ENCODE data around the gene PKD1L1. TPM values are rescaled to one million over a fixed set of nuclear protein-coding genes. Genes with fewer than 3 reads are reported as not detected.

Gene PKD1L1
- polyA plus RNA-seq, 1 of the 3 experiments (the other 2 are of a cell fraction) = 0.10 TPM

GRCh38 chr7:47908720-47909119, 39.5 kb downstream of the PKD1L1 start:
- no peak overlapping the region for H3K4me2 ChIP-seq
- WGBS (ENCODE audit: low lambda C conversion rate) = 26% methylated on average over 1 of the region's 1 CpG
- H4K20me1 ChIP-seq (ENCODE audit: insufficient read depth) = no peaks in the 10 kb centered on the region
- H3K27ac ChIP-seq (ENCODE audit: low read depth in 2 of 2, low read length in 1 of 2) = no peak overlapping the region
- no peaks in the 10 kb centered on the region for H3K36me3 ChIP-seq (replicated peaks in 1 of 2; ENCODE audit: control insufficient read depth in 1 of 2, insufficient read depth in 2 of 2, low read length in 1 of 2)
- no peaks in the 10 kb centered on the region for H3K9me2 ChIP-seq
- H3K27me3 ChIP-seq (ENCODE audit: insufficient read depth) = peaks cover 6% of the 10 kb centered on the region; the same call in 1 of the 2 replicates
- H3K9ac ChIP-seq = no peak overlapping the region
- CTCF ChIA-PET = interaction anchor here (1.0 kb wide), 2 partner anchors 20 to 37 kb away, joined by 4 read pairs; no protein-coding TSS in a partner anchor
- H3K4me1 ChIP-seq (ENCODE audit: control insufficient read depth in 1 of 2, insufficient read depth in 2 of 2, low read depth in 1 of 2, low read length in 1 of 2) = no peaks in the 10 kb centered on the region
- no peak overlapping the region for H2AFZ ChIP-seq (ENCODE audit: low read depth)
- no peaks in the 10 kb centered on the region for H3K79me2 ChIP-seq (ENCODE audit: insufficient read depth)
- POLR2A ChIA-PET = no interaction called here
- H3K9me3 ChIP-seq = no peaks in the 10 kb centered on the region
- H3F3A ChIP-seq (replicated peaks; ENCODE audit: insufficient read depth) = no peaks in the 10 kb centered on the region
- TF ChIP-seq TAF1 (IDR thresholded peaks at IDR 0.05; ENCODE audit: borderline replicate concordance, low read depth, low read length) (no peak), ELF1 (IDR thresholded peaks at IDR 0.05) (no peak), TCF12 (IDR thresholded peaks at IDR 0.05) (no peak), SMC3 (IDR thresholded peaks at IDR 0.05; ENCODE audit: low read depth, low read length) (no peak)
- no peak for DNase-seq
- H3K4me3 ChIP-seq (ENCODE audit: low read depth in 2 of 2, low read length in 1 of 2) = no peak overlapping the region

- no peaks in the 10 kb centered on the region for H3K36me3 ChIP-seq (replicated peaks in 1 of 2; ENCODE audit: control insufficient read depth in 1 of 2, insufficient read depth in 2 of 2, low read length in 1 of 2)
- POLR2A ChIA-PET = no interaction called here
- H3K9ac ChIP-seq = no peak overlapping the region
- no peaks in the 10 kb centered on the region for H3F3A ChIP-seq (replicated peaks; ENCODE audit: insufficient read depth)
- no peak overlapping the region for H2AFZ ChIP-seq (ENCODE audit: low read depth)
- no peak overlapping the region for H3K4me2 ChIP-seq
- H3K27ac ChIP-seq (ENCODE audit: low read depth in 2 of 2, low read length in 1 of 2) = no peak overlapping the region
- H3K4me1 ChIP-seq (ENCODE audit: control insufficient read depth in 1 of 2, insufficient read depth in 2 of 2, low read depth in 1 of 2, low read length in 1 of 2) = no peaks in the 10 kb centered on the region
- H3K27me3 ChIP-seq (ENCODE audit: insufficient read depth) = peaks cover 6% of the 10 kb centered on the region; the same call in 1 of the 2 replicates
- no peaks in the 10 kb centered on the region for H3K9me3 ChIP-seq
- TF ChIP-seq EZH2phosphoT487 (IDR thresholded peaks at IDR 0.05; ENCODE audit: borderline replicate concordance, low read depth) = no peak
- no peak for TF ChIP-seq MXI1 (IDR thresholded peaks at IDR 0.05; ENCODE audit: low read depth, low read length)
- no peak for TF ChIP-seq FOXM1 (IDR thresholded peaks at IDR 0.05; ENCODE audit: low read depth)
- no peak for TF ChIP-seq RCOR1 (IDR thresholded peaks at IDR 0.05; ENCODE audit: low read length)
- TF ChIP-seq USF2 (IDR thresholded peaks at IDR 0.05; ENCODE audit: borderline replicate concordance, low read depth, low read length) = no peak
- no peak for TF ChIP-seq FOSL2 (IDR thresholded peaks at IDR 0.05; ENCODE audit: borderline replicate concordance, low read depth)
- no peak for TF ChIP-seq USF1 (IDR thresholded peaks at IDR 0.05; ENCODE audit: borderline replicate concordance, low read depth)
- TF ChIP-seq EP300 (IDR thresholded peaks at IDR 0.05; ENCODE audit: borderline replicate concordance in 1 of 2, low read depth in 1 of 2, low read length in 1 of 2) = no peak
- no peak for TF ChIP-seq YY1 (IDR thresholded peaks at IDR 0.05; ENCODE audit: low read depth)
- TF ChIP-seq CHD2 (IDR thresholded peaks at IDR 0.05; ENCODE audit: low read length, partially characterized antibody) = no peak
- no peak for TF ChIP-seq FOXJ3 (CRISPR knock-in tag; IDR thresholded peaks at IDR 0.05)
- no peak for TF ChIP-seq GATA2 (CRISPR knock-in tag; IDR thresholded peaks at IDR 0.05)
- TF ChIP-seq MAX (IDR thresholded peaks at IDR 0.05; ENCODE audit: low read depth) = no peak
- TF ChIP-seq TAF1 (IDR thresholded peaks at IDR 0.05; ENCODE audit: borderline replicate concordance, low read depth, low read length) = no peak
- no peak for TF ChIP-seq NRF1 (IDR thresholded peaks at IDR 0.05; ENCODE audit: low read depth, low read length)
- no peak for TF ChIP-seq SMC3 (IDR thresholded peaks at IDR 0.05; ENCODE audit: low read depth, low read length)
- no peak for TF ChIP-seq SIN3A (IDR thresholded peaks at IDR 0.05; ENCODE audit: borderline replicate concordance, low read depth, low read length)
- WGBS (ENCODE audit: low lambda C conversion rate) = 82% methylated on average over 9 of the region's 9 CpGs
- H3K9me2 ChIP-seq = no peaks in the 10 kb centered on the region
- no peak overlapping the region for H3K4me3 ChIP-seq (ENCODE audit: low read depth in 2 of 2, low read length in 1 of 2)
- CTCF ChIA-PET = interaction anchor here (1.0 to 1.2 kb wide), 3 partner anchors 17 to 38 kb away, joined by 4 to 6 read pairs (median 4); no protein-coding TSS in a partner anchor
- no peak for DNase-seq
- no peaks in the 10 kb centered on the region for H3K79me2 ChIP-seq (ENCODE audit: insufficient read depth)
- no peaks in the 10 kb centered on the region for H4K20me1 ChIP-seq (ENCODE audit: insufficient read depth)
Observed at GRCh38 chr7:47907981-47908616, 40.2 kb downstream of the PKD1L1 start.

Data from SK-N-SH (cell line).